Measurements from ENCODE around the gene ABCC4.

GRCh38 chr13:95156208-95156607 is 145.0 kb downstream of the ABCC4 start:
- TF ChIP-seq CTCF (CRISPR knock-in tag; IDR thresholded peaks at IDR 0.05) (peak; percentile 44), ZNF562 (CRISPR knock-in tag; IDR thresholded peaks at IDR 0.05; ENCODE audit: borderline replicate concordance) (no peak), FIP1L1 (IDR thresholded peaks at IDR 0.05; ENCODE audit: borderline replicate concordance, insufficient read depth, low read depth, low read length) (no peak), POLR2A (IDR thresholded peaks at IDR 0.05; ENCODE audit: insufficient read depth in 1 of 2, low read depth in 2 of 2, low read length in 2 of 2) (no peak), SMAD3 (CRISPR knock-in tag; IDR thresholded peaks at IDR 0.05) (no peak), SUZ12 (IDR thresholded peaks at IDR 0.05; ENCODE audit: low read depth, low read length) (no peak), EP300 (IDR thresholded peaks at IDR 0.05; ENCODE audit: low read depth in 2 of 2, low read length in 2 of 2) (no peak), EP300 (CRISPR knock-in tag; IDR thresholded peaks at IDR 0.05; ENCODE audit: borderline replicate concordance) (no peak), STAT6 (CRISPR knock-in tag; IDR thresholded peaks at IDR 0.05; ENCODE audit: borderline replicate concordance) (no peak), REST (IDR thresholded peaks at IDR 0.05; ENCODE audit: borderline replicate concordance in 1 of 2, low read depth in 1 of 2, low read length in 2 of 2) (no peak)

All from HepG2 (cell line).